Measurements from ENCODE around the gene HSD17B12.

DNA sequence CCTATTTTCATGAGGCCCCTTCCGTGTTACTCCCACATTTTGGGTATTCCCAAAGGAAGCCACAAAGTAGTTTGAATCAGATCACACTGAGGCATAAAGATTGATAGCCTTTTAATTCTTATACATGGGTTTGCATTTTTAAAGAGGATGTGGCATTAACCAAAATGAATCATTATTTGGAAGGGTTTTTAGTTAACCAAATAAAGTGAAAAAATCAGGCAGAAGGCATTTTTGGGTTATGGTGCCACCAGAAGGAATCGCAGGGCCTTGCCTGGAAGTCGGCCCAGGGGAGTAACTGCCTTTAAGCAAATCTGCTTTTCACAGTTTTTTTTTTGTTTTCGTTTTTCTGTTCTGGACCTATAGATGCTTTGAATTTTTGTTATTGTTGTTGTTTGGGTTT lies 55.4 kb downstream of the HSD17B12 start:
- no peak for TF ChIP-seq SIN3A (IDR thresholded peaks at IDR 0.05; ENCODE audit: borderline replicate concordance, insufficient read depth, low read depth, low read length)
- TF ChIP-seq, protein P1, sequence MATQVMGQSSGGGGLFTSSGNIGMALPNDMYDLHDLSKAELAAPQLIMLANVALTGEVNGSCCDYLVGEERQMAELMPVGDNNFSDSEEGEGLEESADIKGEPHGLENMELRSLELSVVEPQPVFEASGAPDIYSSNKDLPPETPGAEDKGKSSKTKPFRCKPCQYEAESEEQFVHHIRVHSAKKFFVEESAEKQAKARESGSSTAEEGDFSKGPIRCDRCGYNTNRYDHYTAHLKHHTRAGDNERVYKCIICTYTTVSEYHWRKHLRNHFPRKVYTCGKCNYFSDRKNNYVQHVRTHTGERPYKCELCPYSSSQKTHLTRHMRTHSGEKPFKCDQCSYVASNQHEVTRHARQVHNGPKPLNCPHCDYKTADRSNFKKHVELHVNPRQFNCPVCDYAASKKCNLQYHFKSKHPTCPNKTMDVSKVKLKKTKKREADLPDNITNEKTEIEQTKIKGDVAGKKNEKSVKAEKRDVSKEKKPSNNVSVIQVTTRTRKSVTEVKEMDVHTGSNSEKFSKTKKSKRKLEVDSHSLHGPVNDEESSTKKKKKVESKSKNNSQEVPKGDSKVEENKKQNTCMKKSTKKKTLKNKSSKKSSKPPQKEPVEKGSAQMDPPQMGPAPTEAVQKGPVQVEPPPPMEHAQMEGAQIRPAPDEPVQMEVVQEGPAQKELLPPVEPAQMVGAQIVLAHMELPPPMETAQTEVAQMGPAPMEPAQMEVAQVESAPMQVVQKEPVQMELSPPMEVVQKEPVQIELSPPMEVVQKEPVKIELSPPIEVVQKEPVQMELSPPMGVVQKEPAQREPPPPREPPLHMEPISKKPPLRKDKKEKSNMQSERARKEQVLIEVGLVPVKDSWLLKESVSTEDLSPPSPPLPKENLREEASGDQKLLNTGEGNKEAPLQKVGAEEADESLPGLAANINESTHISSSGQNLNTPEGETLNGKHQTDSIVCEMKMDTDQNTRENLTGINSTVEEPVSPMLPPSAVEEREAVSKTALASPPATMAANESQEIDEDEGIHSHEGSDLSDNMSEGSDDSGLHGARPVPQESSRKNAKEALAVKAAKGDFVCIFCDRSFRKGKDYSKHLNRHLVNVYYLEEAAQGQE (IDR thresholded peaks at IDR 0.05; ENCODE audit: insufficient read depth in 1 of 2, low read depth in 2 of 2, low read length in 1 of 2) = no peak

Data from Panc1 (cell line).